NCI-H1048 (cell line): Measurements from ENCODE around the gene NOP14.
"Not testable (repeated sequence)": the region's sequence is repeated elsewhere in the genome, so short reads cannot be mapped to it uniquely, and the experiment has no call there.

Experiments used
- DNase-seq: peaks from one replicate; lab custom pipeline; 2025; lab: John Stamatoyannopoulos, UW

Gene NOP14

GRCh38 chr4:2942532-2943363 is 20.5 kb downstream of the NOP14 start:
- no peak for DNase-seq

- no peak for DNase-seq
Observed at GRCh38 chr4:2942037-2942531, 21.1 kb downstream of the NOP14 start.

GRCh38 chr4:2941138-2942036 is 21.8 kb downstream of the NOP14 start:
- DNase-seq = no peak

- no peak for DNase-seq
Observed at GRCh38 chr4:2940267-2941137, 22.7 kb downstream of the NOP14 start.

- DNase-seq = no peak
Observed at GRCh38 chr4:2939383-2940243, 23.6 kb downstream of the NOP14 start.

- no peak for DNase-seq
Observed at GRCh38 chr4:2938906-2939305, 24.3 kb downstream of the NOP14 start.

GRCh38 chr4:2938411-2938810 is 24.8 kb downstream of the NOP14 start:
- DNase-seq = not testable (repeated sequence)

GRCh38 chr4:2937986-2938385 is 25.2 kb downstream of the NOP14 start:
- DNase-seq = no peak

GRCh38 chr4:2937146-2937857 is 25.9 kb downstream of the NOP14 start:
- DNase-seq = no peak

GRCh38 chr4:2936773-2937145 is 26.4 kb downstream of the NOP14 start:
- DNase-seq = no peak

- no peak for DNase-seq
Observed at GRCh38 chr4:2935762-2936743, 27.2 kb downstream of the NOP14 start.

- peak; percentile 89 for DNase-seq
Observed at GRCh38 chr4:2934813-2935761, 28.1 kb downstream of the NOP14 start.

- DNase-seq = no peak
Observed at GRCh38 chr4:2934077-2934812, 29.0 kb downstream of the NOP14 start.

GRCh38 chr4:2933566-2934076 is 29.6 kb downstream of the NOP14 start:
- no peak for DNase-seq

- no peak for DNase-seq
Observed at GRCh38 chr4:2932951-2933565, 30.1 kb downstream of the NOP14 start.

GRCh38 chr4:2932321-2932950 is 30.8 kb downstream of the NOP14 start:
- DNase-seq = no peak
